Progenitor cell of endocrine pancreas (in vitro differentiated cells): ENCODE measurements around the gene KRT39. TPM values are rescaled to one million over a fixed set of nuclear protein-coding genes. Genes with fewer than 3 reads are reported as not detected.

Experiments used
- DNase-seq: peaks from one replicate; pipeline ENCODE4 v3.0.0; 2021; ENCODE audit warnings: low spot score; ENCODE audit not compliant: unreplicated experiment
- H3K27ac Mint-ChIP-seq: 2 replicates; pipeline ENCODE4 v1.8.0; 2021; ENCODE audit warnings: mild to moderate bottlenecking, moderate library complexity, mixed read lengths
- H3K27me3 Mint-ChIP-seq: 2 replicates; pipeline ENCODE4 v1.8.0; 2021; ENCODE audit warnings: mixed read lengths
- H3K36me3 Mint-ChIP-seq: 2 replicates; pipeline ENCODE4 v1.8.0; 2022; ENCODE audit warnings: mixed read lengths; ENCODE audit not compliant: insufficient read depth
- H3K4me1 Mint-ChIP-seq: 2 replicates; pipeline ENCODE4 v1.8.0; 2021; ENCODE audit warnings: low read depth, mixed read lengths
- H3K4me3 Mint-ChIP-seq: 2 replicates; pipeline ENCODE4 v1.8.0; 2021; ENCODE audit warnings: low read depth, mild to moderate bottlenecking, moderate library complexity, mixed read lengths
- H3K9me3 Mint-ChIP-seq: 2 replicates; pipeline ENCODE4 v1.8.0; 2021; ENCODE audit warnings: low read depth, mixed read lengths
- total RNA-seq: library from RNA; stranded (reverse); gene quantifications from 2 replicates; pipeline ENCODE4 v1.2.1, GENCODE V29; 2021
- TF ChIP-seq, protein P1 (sequence below): fragments of 200-600 bp; sonication (generic); IDR thresholded peaks from one replicate; pipeline ENCODE4 v1.5.0; 2021; ENCODE audit warnings: antibody characterized with exemption, mild to moderate bottlenecking; ENCODE audit not compliant: unreplicated experiment

Gene KRT39
- total RNA-seq, 1 donor from 2014 or later, result not detected

DNA sequence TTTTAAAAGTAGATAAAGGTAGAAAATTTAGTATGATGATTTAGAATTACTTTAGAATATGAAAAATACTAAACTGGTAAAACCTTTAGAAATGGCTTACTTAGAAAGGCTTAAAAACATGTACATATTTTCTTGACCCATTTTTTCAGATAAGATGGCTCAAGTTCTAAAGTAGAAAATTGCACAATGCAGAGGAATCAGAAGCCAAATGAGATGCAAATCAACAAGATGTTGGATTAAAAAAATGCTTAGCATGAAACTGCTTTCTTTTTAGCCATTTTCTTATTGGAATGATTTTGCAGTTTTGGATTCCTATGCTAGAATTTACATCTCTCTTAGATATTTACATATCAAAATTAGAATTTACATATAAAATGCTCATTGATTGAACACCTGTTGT lies 43.7 kb upstream of the KRT39 start:
- Mint-ChIP-seq H3K27ac (no peak overlapping the region), H3K27me3 (no peaks in the 10 kb centered on the region), H3K9me3 (no peaks in the 10 kb centered on the region), H3K4me1 (peaks cover 15% of the 10 kb centered on the region), H3K36me3 (no peaks in the 10 kb centered on the region), H3K4me3 (no peak overlapping the region)
- DNase-seq, result no peak
- TF ChIP-seq, protein P1, sequence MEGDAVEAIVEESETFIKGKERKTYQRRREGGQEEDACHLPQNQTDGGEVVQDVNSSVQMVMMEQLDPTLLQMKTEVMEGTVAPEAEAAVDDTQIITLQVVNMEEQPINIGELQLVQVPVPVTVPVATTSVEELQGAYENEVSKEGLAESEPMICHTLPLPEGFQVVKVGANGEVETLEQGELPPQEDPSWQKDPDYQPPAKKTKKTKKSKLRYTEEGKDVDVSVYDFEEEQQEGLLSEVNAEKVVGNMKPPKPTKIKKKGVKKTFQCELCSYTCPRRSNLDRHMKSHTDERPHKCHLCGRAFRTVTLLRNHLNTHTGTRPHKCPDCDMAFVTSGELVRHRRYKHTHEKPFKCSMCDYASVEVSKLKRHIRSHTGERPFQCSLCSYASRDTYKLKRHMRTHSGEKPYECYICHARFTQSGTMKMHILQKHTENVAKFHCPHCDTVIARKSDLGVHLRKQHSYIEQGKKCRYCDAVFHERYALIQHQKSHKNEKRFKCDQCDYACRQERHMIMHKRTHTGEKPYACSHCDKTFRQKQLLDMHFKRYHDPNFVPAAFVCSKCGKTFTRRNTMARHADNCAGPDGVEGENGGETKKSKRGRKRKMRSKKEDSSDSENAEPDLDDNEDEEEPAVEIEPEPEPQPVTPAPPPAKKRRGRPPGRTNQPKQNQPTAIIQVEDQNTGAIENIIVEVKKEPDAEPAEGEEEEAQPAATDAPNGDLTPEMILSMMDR, result no peak

DNA sequence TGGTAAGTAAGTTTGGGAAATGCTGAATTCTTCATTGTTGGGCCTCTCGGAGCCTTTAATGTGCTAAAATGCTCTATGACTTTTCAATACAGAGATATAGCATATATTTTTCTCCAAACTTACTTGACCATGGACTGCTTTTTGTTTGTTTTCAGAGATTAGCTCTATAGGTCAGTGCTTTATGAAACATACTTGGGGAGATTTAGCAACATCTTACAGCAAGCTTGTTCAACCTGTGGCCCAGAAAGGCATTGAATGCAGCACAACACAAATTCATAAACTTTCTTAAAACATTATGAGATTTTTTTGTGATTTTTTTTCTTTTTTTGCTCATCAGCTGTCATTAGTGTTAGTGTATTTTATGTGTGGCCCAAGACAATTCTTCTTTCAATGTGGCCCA lies 43.2 kb upstream of the KRT39 start:
- Mint-ChIP-seq H3K4me1 (peaks cover 15% of the 10 kb centered on the region), H3K27me3 (no peaks in the 10 kb centered on the region), H3K9me3 (no peaks in the 10 kb centered on the region), H3K4me3 (no peak overlapping the region), H3K27ac (no peak overlapping the region), H3K36me3 (no peaks in the 10 kb centered on the region)
- TF ChIP-seq, protein P1, result no peak
- no peak for DNase-seq

DNA sequence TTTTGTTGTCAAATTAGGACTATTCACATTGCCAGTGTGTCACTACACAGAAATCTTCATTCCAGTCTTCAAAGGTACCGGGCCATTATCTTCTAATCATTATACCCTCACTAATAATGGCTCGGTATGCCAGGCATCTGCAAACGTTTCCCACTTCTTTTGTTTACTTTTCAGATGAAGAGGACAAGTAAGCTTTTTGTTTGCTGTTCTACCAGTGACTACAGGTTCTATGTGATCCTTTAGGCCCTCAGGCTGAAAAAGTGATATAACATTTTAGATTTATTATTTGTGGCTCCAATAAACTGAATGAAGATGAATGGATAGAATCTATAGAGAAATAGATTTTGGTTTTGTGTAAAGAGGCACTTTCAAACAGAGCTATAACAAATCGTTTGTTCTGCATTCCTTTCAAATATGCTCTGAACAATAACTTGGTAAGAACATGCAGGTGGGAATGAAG lies 42.6 kb upstream of the KRT39 start:
- no peak overlapping the region for H3K4me3 Mint-ChIP-seq

DNA sequence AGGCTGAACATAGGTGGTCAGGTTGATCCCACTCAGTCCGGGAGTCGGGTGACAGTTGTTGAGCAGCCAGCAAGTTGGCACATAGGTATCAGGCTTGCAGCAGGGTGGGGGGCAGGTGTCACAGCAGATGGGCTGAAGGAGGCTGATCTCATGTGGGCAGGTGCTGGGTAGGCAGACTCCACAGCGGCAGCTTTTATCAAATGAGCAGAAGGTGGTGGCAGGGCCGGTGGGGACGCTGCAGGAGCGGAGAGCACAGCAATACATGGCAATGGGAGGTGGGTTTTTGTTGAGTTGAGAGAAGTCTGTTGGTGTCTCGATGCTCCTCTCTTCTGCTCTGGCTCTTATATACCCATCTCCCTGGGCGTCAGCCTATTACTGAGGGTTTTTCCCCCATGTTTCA lies 42.1 kb upstream of the KRT39 start, which contains the start of gene KRTAP3-1:
KRTAP3-1 (minus strand) TSS at position 318 of the 400 bp plus-strand sequence; CDS start at position 264, 54 bp downstream.
- no peaks in the 10 kb centered on the region for H3K36me3 Mint-ChIP-seq
- no peak for DNase-seq
- H3K4me3 Mint-ChIP-seq, result no peak within 1 kb of the TSS
- peak within 1 kb of the TSS; percentile 54 for H3K27ac Mint-ChIP-seq
- TF ChIP-seq, protein P1, result no peak
- H3K4me1 Mint-ChIP-seq, result peaks cover 16% of the 10 kb centered on the region
- no peaks in the 10 kb centered on the region for H3K9me3 Mint-ChIP-seq
- H3K27me3 Mint-ChIP-seq, result no peaks in the 10 kb centered on the region

More for the DNA sequence above, 42.6 kb upstream of the KRT39 start:
- Mint-ChIP-seq H3K27ac (peak overlapping the region; percentile 54), H3K4me1 (peaks cover 15% of the 10 kb centered on the region), H3K36me3 (no peaks in the 10 kb centered on the region), H3K27me3 (no peaks in the 10 kb centered on the region), H3K9me3 (no peaks in the 10 kb centered on the region)
- DNase-seq, result no peak
- TF ChIP-seq, protein P1, result no peak

DNA sequence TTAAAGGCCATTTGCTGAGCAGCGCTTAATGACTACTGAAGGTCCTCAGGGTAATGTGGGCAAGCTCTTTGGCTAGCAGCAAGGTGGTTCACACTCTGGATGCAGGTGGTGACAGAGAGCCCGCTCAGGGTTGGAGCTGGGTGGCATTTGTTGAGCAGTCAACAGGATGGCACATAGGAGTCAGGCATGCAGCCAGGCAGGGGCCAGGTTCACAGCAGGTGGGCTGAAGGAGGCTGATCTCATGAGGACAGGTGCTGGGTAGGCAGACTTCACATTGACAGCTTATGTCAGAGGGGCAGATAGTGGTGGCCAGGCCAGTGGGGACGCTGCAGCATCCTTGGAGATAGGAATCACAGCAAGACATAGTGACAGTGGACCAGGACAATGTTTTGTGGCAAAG lies 37.6 kb upstream of the KRT39 start:
- Mint-ChIP-seq H3K4me1 (peaks cover 11% of the 10 kb centered on the region), H3K36me3 (no peaks in the 10 kb centered on the region), H3K27me3 (no peaks in the 10 kb centered on the region), H3K9me3 (no peaks in the 10 kb centered on the region), H3K4me3 (no peak overlapping the region), H3K27ac (no peak overlapping the region)
- TF ChIP-seq, protein P1, result no peak
- no peak for DNase-seq
